ENCODE results near the gene PGM1. TPM values are rescaled to one million over a fixed set of nuclear protein-coding genes. Genes with fewer than 3 reads are reported as not detected.

The PGM1 gene
- total RNA-seq, 1 donor from 2014 or later = 32.9 TPM

DNA sequence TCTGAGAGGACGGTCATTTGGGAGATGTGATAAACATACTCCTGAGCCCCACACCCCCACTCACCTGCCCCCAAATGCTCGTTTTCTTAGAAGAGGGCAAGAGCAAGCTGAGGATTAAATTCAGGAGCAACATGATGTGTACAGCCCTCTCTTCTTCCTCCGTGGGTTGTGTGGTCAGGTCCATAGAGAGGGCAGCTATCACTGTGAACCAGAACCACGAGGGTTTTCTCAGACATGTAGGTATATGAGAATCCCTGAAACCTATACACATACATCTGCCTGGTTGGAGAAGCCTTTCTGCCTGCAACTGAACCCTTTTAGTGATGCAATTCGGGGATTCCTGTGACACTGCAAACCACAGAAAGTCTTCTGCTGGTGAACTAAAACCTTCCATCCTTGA is 38.9 kb downstream of the PGM1 start:
- peaks cover 23% of the 10 kb centered on the region for H3K36me3 Mint-ChIP-seq
- H3K27ac Mint-ChIP-seq = no peak overlapping the region
- peaks cover 21% of the 10 kb centered on the region for H3K4me1 Mint-ChIP-seq (ENCODE audit: unreplicated experiment)
- no peak overlapping the region for H3K4me3 Mint-ChIP-seq
- TF ChIP-seq, protein P1, sequence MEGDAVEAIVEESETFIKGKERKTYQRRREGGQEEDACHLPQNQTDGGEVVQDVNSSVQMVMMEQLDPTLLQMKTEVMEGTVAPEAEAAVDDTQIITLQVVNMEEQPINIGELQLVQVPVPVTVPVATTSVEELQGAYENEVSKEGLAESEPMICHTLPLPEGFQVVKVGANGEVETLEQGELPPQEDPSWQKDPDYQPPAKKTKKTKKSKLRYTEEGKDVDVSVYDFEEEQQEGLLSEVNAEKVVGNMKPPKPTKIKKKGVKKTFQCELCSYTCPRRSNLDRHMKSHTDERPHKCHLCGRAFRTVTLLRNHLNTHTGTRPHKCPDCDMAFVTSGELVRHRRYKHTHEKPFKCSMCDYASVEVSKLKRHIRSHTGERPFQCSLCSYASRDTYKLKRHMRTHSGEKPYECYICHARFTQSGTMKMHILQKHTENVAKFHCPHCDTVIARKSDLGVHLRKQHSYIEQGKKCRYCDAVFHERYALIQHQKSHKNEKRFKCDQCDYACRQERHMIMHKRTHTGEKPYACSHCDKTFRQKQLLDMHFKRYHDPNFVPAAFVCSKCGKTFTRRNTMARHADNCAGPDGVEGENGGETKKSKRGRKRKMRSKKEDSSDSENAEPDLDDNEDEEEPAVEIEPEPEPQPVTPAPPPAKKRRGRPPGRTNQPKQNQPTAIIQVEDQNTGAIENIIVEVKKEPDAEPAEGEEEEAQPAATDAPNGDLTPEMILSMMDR (conservative IDR thresholded peaks at IDR 0.05) = no peak
- peaks cover 7% of the 10 kb centered on the region for H3K9me3 Mint-ChIP-seq
- DNase-seq (ENCODE audit: extremely low spot score, unreplicated experiment) = no peak
- peaks cover 10% of the 10 kb centered on the region for H3K27me3 Mint-ChIP-seq

DNA sequence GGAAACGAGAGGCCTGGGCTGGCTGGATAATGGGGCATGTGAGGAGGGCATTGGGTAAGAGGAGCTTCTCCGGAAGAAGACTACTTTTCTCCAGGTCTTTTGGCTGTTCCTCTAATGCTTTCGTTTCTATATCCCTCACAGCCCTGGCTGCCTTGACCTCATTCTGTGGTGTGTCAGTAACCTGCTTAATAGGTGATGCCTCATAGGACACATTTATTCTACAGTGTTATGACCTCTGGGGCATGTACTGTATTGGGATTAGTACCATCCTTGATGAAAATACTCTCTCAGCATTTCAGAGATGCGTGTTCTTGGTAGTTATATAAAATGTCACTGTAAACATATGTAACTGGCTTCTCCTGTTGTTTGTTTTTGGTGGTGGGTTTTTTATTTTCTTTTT is 40.1 kb downstream of the PGM1 start:
- H3K27me3 Mint-ChIP-seq = peaks cover 2% of the 10 kb centered on the region
- TF ChIP-seq, protein P1 (conservative IDR thresholded peaks at IDR 0.05) = no peak

DNA sequence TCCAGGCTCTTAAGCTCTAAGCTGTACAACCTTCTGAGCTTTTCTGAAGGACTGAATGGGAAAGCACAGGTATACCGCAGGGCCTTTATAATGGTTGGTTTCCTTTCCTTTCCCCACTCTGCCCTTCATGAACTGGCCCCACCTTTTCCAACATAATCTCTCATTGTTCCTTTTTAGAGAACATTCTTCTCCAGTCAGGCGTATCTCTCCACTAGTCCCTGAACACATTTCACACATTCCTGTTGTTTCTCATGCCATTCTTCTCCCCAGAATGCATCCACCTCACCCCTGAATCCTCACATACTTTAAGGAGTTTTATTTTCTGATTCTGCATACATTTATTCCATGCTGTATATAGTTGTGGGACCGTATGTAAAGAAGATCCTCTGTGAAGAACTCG is 41.3 kb downstream of the PGM1 start:
- H3K4me1 Mint-ChIP-seq (ENCODE audit: unreplicated experiment) = peaks cover 40% of the 10 kb centered on the region
- H3K4me3 Mint-ChIP-seq = no peak overlapping the region
- peaks cover 2% of the 10 kb centered on the region for H3K27me3 Mint-ChIP-seq
- H3K36me3 Mint-ChIP-seq = peaks cover 31% of the 10 kb centered on the region
- no peak for DNase-seq (ENCODE audit: extremely low spot score, unreplicated experiment)
- no peak overlapping the region for H3K27ac Mint-ChIP-seq
- no peaks in the 10 kb centered on the region for H3K9me3 Mint-ChIP-seq
- TF ChIP-seq, protein P1 (conservative IDR thresholded peaks at IDR 0.05) = no peak

More for the DNA sequence above, 40.1 kb downstream of the PGM1 start:
- peaks cover 2% of the 10 kb centered on the region for H3K9me3 Mint-ChIP-seq
- no peak overlapping the region for H3K4me3 Mint-ChIP-seq
- peaks cover 23% of the 10 kb centered on the region for H3K36me3 Mint-ChIP-seq
- no peak for DNase-seq (ENCODE audit: extremely low spot score, unreplicated experiment)
- no peak overlapping the region for H3K27ac Mint-ChIP-seq
- H3K4me1 Mint-ChIP-seq (ENCODE audit: unreplicated experiment) = peaks cover 29% of the 10 kb centered on the region

DNA sequence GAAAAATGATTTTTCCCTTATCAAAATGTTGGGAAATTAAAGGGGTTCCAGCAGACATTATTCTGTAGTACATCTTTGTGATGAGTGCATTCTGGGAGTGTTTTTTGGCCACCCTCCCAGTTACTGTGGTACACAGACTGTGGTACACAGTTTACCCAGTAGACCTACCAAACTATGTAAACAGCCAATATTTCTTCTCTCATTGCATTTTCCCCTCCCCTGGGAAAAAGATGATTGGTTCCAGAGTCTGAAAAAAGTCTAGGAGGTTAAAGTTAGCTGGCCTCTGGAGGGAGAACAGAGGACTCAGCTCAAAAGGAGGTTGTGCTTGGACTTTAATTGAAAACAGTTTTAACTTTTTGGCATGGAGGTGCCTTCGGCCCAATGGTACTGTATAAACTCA is 42.5 kb downstream of the PGM1 start:
- Mint-ChIP-seq H3K27ac (no peak overlapping the region), H3K36me3 (peaks cover 33% of the 10 kb centered on the region), H3K9me3 (no peaks in the 10 kb centered on the region), H3K4me3 (no peak overlapping the region), H3K27me3 (peaks cover 3% of the 10 kb centered on the region), H3K4me1 (ENCODE audit: unreplicated experiment) (peaks cover 44% of the 10 kb centered on the region)
- no peak for DNase-seq (ENCODE audit: extremely low spot score, unreplicated experiment)
- TF ChIP-seq, protein P1 (conservative IDR thresholded peaks at IDR 0.05) = no peak

DNA sequence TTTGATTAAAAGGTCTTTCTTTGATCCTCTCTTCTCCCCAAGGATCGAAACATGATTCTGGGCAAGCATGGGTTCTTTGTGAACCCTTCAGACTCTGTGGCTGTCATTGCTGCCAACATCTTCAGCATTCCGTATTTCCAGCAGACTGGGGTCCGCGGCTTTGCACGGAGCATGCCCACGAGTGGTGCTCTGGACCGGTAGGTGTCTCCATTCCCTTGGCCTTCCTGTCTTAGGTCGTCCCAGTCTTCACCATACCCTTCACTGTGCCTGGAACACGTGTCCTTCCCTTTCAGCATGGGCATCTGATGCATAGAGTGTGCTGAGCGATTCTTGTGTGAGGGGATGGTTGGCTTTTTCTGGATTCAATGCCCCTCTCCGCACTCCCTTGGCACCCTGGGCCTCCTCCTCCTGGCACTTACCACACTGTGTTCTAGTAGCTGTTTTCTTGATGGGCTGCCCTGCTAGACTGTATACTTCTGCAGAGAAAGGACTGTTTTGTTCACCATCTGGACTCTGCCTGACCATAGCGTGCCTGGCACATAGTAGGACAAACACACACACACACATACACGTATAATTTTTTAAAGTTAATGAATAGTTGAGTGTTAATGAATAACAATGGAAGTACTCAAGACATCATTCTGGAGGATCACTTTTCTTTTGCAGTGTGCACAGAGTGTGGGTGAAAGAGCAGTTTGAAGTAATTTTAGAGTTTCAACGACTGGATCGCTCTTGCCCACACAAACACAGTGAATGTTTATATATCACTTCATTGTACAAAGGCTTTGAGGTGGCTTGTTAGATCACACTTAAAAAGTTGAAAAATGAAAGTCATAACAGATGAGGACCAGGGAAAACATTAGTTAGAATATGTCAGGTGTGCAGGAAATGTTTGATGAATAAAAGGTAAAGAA is 43.2 kb downstream of the PGM1 start:
- Mint-ChIP-seq H3K9me3 (no peaks in the 10 kb centered on the region), H3K27me3 (peaks cover 3% of the 10 kb centered on the region), H3K4me1 (ENCODE audit: unreplicated experiment) (peaks cover 48% of the 10 kb centered on the region), H3K27ac (no peak overlapping the region), H3K4me3 (no peak overlapping the region), H3K36me3 (peaks cover 33% of the 10 kb centered on the region)
- no peak for DNase-seq (ENCODE audit: extremely low spot score, unreplicated experiment)
- TF ChIP-seq, protein P1 (conservative IDR thresholded peaks at IDR 0.05) = no peak
